ENCODE data around the gene SLC35G3.
"Not testable (repeated sequence)": the region's sequence is repeated elsewhere in the genome, so short reads cannot be mapped to it uniquely, and the experiment has no call there.

SLC35G3 gene

DNA sequence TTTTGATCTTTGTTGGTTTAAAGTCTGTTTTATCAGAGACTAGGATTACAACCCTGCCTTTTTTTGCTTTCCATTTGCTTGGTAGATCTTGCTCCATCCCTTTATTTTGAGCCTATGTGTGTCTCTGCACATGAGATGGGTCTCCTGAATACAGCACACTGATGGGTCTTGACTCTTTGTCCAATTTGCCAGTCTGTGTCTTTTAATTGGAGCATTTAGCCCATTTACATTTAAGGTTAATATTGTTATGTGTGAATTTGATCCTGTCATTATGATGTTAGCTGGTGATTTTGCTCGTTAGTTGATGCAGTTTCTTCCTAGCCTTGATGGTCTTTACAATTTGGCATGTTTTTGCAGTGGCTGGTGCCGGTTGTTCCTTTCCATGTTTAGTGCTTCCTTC, 8.4 kb upstream of the SLC35G3 start:
- DNase-seq = not testable (repeated sequence)

DNA sequence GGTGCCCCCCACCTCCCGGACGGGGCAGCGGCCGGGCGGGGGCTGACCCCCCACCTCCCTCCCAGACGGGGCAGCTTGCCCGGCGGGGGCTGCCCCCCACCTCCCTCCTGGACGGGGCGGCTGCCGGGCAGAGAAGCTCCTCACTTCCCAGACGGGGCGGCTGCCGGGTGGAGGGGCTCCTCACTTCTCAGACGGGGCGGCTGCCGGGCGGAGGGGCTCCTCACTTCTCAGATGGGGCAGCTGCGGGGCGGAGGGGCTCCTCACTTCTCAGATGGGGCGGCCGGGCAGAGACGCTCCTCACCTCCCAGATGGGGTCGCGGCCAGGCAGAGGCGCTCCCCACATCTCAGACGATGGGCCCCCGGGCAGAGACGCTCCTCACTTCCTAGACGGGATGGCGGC, 869 bp upstream of the SLC35G3 start:
- not testable (repeated sequence) for DNase-seq

GRCh38 chr17:35192708-35193107, 1.5 kb downstream of the SLC35G3 start:
- no peak for DNase-seq

DNA sequence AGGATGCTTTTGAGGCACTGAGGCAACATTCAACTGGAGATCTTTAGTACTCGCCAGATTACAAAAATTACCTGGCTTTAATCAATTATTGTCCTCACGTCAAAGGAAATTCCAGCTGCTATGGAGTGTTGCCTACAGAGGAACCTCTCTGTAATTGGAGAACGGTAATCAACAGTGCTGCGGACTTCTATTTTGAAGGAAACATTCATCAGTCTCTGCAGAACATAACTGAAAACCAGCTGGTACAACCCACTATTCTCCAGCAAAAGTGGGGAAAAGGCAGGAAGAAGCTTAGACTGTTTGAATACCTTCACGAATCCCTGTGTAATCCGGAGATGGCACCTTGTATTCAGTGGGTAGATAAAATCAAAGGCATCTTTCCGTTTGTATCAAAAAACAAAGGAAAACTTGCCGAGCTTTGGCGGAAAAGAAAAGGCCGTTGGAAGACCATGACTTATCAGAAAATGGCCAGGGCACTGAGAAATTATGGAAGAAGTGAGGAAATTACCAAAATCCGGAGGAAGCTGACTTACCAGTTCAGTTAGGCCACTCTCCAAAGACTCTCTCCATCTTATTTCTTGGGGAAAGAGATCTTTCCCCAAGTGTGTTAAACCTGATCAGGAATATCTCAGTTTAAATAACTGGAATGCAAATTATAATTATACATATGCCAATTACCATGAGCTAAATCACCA, 3.0 kb downstream of the SLC35G3 start:
- DNase-seq = no peak

DNA sequence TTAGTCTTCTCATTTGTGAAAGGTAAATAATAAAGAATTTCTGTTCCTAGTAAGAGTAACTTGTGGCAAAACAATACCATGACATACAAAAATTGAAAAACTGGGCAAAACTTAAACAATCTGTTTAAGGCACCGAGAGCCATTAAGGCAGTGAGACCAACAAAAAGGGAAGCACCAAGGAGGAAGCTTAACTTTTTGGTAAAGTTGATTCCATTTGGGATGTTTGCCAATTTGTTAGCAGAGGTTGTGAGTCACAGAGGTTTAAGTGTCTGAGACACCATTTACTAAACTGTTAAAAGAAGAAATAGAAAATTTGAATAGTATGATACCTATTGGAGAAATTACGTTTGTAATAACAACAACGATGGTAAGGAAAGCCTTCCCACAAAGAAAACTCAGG, 4.9 kb downstream of the SLC35G3 start:
- DNase-seq = no peak

DNA sequence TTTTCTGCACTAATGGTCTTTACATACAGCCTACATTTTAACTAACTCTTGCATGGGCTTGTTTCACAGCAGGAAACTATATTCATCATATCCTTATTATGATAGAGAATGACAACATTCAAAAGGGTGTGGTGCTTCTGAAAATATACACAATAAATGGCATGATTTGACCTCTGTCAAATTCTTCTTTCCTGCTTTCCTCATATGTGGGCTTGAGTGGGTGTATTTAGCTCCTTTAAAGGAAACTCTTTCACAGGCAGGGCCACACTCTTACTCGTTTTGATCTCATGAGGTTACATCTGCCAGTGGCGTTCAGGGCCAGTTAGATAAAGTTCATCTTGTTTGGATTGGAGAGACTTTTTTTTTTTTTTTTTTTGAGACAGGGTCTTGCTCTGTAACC, 6.1 kb downstream of the SLC35G3 start:
- DNase-seq = peak; percentile 16

- DNase-seq = no peak
Observed at GRCh38 chr17:35187481-35187880, 6.7 kb downstream of the SLC35G3 start.

DNA sequence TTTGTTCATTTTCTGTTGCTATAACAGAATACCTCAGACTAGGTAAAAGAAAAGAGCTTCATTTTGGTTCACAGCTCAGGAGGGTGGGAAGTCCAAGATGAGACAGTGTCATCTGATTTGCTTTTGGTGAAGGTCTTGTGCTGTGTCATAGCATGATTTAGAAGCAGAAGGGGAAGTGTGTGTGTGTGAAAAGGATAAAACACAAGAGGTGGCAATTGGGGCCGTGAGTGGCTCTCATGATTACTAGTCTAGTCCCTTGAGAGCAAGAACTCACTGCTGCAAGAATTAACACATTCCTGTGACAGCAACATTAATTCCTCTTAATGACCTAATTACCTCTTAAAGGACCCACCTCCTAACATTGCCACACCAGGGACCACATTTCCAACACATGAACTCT, 8.3 kb downstream of the SLC35G3 start:
- DNase-seq = no peak

DNA sequence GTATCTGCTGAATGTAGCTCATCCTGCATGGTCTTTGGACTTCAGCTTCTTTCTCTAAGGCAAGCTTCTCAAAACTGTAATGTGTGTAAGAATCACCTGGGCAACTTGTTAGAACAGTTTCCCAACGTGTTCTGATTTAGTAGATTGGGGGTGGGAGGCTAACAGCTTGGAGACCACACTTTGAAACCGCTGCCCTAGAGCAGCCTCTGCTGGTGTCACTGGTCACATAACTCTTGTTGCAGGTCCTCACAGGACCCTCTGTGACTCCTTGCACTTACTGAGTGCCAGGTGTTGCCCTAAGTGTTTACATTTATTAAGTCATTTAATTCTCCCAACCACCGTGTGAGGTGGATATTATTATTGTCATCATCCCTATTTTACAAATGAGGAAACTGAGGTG, 9.9 kb downstream of the SLC35G3 start:
- no peak for DNase-seq

GRCh38 chr17:35183332-35183731, 10.9 kb downstream of the SLC35G3 start:
- DNase-seq = no peak

GRCh38 chr17:35179379-35179778, 14.8 kb downstream of the SLC35G3 start:
- not testable (repeated sequence) for DNase-seq

GRCh38 chr17:35176897-35177296, 17.3 kb downstream of the SLC35G3 start:
- DNase-seq = no peak

DNA sequence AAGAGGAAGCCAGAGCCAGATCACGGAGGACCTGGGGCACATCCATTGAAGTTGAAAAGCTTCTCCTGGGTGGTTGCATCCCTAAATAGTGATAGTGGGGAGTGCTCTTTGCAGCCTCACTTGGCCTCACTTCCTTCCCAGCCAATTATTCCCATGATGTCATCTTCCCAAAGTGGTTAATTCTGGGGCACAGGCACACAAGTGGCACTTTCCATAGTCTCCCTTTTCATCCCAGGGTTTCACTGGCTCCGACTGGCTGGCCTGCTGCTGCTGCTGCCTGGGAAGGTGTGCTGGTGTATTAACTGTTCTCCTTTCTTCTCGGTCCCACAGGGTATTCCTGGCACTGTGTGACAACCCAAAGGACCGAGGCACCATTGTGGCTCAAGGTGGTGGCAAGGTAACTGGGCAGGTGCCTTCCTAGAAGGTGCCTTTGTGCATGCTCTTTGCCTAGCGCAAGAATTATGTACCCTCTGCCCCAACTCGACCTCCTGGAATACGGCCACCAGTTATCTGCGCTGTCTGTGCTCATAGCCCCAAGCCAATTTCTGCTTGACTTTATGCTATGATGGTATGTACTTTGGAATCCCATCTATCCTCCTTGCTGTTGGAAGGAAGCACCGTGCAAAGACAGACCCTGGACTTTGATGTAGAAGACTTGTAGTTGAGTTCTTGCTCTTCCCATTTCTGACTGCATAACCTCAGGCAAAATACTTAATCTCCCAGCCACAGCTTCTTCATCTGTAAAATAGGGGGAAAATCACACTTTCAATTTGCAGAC, 18.4 kb downstream of the SLC35G3 start:
- no peak for DNase-seq

- DNase-seq = no peak
Observed at GRCh38 chr17:35174835-35175334, 19.3 kb downstream of the SLC35G3 start.

DNA sequence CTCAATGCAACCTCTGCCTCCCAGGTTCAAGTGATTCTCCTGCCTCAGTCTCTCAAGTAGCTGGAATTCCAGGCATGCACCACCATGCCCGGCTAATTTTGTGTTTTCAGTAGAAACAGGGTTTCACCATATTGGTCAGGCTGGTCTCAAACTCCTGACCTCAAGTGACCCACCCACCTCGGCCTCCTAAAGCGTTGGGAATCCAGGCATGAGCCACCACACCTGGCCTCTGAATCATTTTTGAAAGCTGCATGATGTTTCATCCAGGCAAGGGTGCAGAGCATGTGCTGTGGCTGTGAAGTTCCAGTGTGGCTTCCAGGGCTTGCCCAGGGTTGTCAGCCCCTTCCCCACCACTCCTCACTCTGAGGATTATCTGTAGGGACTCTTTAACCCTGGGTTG, 21.9 kb downstream of the SLC35G3 start:
- DNase-seq = not testable (repeated sequence)

DNA sequence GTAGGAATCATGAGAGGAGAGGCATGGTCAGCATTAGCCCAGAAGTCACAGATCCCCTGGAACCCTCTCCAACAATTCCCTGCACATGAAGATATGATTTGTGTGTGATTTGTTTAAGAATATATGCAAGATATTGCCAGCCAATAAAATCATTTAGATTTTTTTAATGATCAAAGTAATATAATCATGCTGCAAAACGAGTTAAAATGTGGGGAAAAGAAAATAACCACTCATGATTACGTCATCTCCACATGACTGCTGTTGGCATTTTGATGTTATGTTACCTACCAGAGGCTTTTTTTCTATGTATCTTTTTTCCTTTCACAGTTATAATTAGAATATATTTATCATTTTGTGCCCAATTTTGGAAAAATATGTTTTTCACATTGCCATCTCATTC, 22.4 kb downstream of the SLC35G3 start:
- DNase-seq = peak; percentile 50

DNA sequence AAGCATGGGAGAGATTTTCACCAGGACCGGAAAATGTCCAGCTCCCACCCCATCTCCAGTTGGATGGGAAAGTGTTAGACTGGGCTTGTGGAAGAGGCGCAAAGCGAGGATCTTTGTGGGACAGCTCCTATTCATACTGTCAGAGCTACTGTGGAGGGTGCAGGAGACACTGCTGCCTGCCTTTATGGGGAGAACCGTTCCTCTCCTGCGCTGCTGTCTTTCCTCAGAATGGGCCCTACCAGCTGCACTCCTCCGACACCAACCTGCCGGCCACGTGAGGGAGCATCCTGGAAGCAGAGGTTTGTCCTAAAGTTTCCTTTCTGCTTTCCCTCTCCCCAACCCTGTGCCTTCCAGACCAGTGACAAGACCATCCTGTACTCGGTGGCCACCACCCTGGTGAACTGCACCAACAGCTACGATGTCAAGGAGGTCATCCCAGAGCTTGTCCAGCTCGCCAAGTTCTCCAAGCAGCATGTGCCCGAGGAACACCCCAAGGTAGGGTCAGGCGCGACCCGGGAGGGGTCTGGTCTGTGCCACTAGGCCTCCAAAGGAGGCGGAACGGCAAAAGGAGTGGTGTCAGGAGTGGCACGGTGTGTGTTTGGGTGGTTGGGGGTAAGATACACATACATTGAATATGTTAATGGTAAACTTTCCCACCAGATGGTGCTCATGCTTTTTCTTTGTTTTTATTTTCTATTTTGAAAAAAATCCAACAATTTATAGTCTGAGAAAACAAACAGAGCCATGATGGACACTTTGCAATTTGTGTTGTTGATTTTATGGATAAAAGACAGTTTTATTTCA, 23.0 kb downstream of the SLC35G3 start:
- DNase-seq = peak; percentile 79

DNA sequence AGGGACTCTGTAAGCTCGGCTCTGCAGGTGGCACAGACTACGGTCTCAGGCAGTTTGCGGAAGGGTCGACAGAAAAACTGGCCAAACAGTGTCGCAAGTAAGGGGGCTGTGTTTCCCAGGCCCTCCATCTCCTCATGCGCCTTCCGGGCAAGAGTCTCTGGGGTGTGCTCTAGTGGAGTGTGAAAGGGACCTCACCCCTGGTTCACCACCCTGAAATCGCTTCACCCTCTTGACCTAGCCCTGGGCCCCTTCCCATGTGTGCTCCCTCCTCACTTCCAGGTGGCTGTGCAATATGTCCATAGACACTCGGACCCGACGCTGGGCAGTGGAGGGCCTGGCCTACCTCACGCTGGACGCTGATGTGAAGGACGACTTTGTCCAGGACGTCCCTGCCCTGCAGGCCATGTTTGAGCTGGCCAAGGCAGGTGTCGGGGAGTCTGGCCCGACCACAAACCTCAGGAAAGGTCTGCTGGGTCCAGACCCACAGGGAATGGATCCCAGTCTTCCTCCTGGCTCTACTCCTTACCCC, 24.3 kb downstream of the SLC35G3 start:
- DNase-seq = no peak

DNA sequence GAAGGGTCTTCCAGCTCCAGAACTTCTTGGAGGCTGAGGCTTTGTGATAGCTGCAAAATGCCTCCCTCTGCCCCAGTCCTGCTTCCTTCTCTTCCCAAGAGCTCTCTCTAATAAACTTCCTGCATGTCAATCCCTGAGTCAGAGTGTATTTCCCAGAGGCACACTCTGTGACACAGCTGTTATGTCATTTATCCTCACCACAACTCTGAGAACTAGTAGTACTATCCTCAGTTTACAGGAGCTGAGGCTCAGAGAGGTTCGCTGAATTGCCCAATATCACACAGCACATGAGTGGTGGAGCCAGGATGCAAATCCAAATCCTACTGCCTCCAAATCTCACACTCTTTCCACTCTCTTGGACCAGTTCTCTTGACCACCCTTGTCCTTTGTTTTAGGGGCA, 26.5 kb downstream of the SLC35G3 start:
- no peak for DNase-seq

DNA sequence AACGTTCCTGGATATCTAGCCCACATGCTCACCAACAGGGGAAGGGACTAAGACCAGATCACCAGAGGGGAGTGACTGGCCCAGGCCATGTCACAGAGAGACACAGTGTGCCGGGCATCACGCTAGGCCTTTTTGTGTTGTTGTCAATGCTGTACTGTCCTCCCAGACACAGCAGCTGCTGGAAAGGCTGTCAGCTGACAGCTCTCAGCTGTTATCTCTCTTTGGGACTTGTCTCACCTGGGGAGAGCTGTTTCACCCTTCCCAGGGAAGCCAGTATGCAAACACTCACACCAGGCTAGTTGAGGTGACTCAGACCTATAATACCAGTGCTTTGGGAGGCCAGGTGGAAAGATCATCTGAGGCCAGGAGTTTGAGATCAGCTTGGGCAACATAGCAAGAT, 27.1 kb downstream of the SLC35G3 start:
- no peak for DNase-seq

- no peak for DNase-seq
Observed at GRCh38 chr17:35166526-35166925, 27.7 kb downstream of the SLC35G3 start.

GRCh38 chr17:35164716-35165115, 29.5 kb downstream of the SLC35G3 start:
- DNase-seq = no peak

GRCh38 chr17:35163886-35164285, 30.3 kb downstream of the SLC35G3 start:
- no peak for DNase-seq
